Activated CD4-positive, alpha-beta T cell treated with anti-CD3 and anti-CD28 coated beads for 4 hours (primary cell): ENCODE results near the gene RGS7.
"Not testable (repeated sequence)": the region's sequence is repeated elsewhere in the genome, so short reads cannot be mapped to it uniquely, and the experiment has no call there.

Source experiments
- DNase-seq, 2 donors: peaks; one replicate each; pipeline ENCODE4 v3.0.0-alpha.2; 2020

The RGS7 gene

GRCh38 chr1:241331328-241332036, 25.5 kb downstream of the RGS7 start:
- DNase-seq: no peak

GRCh38 chr1:241330619-241331327, 26.2 kb downstream of the RGS7 start:
- DNase-seq: no peak

DNA sequence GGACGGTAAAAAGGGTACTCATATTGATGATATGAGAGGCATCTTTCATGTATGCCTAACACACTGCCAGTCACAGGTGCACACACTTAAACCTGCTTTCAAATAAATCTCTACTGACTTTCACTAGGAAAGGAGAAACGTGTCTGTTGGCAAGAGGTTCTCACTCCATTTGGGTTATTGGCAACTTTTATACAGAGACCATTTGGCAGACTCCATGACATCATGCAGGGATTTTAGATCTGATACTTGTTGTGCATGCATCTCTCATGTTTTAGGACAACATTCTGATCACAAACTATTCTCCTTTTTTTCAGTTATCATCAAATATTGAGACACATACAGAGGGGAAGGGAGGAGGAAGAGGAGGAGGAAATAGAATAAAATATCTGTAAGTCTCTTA, 31.5 kb downstream of the RGS7 start:
- DNase-seq: no peak

GRCh38 chr1:241323514-241324195, 33.4 kb downstream of the RGS7 start:
- DNase-seq: no peak

- DNase-seq: no peak
Observed at GRCh38 chr1:241317676-241318075, 39.3 kb downstream of the RGS7 start.

DNA sequence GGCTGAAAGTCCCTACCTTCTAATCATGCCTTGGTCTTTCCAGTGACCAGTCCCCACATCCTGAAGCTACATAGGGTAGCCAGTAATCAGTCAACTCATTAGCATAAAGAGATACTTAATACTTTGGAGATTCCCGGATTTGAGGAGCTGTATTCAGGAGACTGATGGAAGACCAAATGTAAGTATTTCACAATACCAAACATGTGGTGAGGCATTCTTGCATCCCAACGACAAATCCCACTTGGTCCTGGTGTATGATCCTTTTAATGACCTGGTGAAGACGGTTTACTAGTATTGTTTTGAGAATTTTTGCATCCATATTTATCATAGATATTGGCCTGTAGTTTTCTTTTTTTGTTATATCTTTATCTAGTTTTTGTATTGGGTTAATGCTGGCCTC, 40.6 kb downstream of the RGS7 start:
- no peak for DNase-seq

GRCh38 chr1:241311056-241311746, 45.8 kb downstream of the RGS7 start:
- DNase-seq: no peak

GRCh38 chr1:241310451-241310850, 46.6 kb downstream of the RGS7 start:
- no peak for DNase-seq

DNA sequence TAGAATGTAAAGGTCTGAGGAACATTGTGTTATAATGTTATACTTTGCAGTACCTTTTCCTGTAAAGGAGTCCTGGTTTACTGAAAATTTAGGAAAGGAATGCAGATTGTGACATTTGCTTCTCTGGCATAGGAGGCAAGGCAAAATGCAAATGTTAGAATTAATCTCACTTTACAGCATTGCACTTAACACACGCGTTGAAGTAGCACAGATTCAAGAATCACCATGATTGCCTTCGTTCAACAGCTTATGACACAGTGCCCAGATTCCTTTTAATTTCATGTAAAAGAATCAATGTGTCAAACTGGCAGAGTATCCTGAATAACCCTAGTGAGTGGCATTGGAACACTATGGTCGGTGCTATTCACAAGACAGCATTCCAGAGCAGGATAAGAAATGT, 47.4 kb downstream of the RGS7 start:
- no peak for DNase-seq

GRCh38 chr1:241308471-241308870, 48.5 kb downstream of the RGS7 start:
- no peak for DNase-seq

DNA sequence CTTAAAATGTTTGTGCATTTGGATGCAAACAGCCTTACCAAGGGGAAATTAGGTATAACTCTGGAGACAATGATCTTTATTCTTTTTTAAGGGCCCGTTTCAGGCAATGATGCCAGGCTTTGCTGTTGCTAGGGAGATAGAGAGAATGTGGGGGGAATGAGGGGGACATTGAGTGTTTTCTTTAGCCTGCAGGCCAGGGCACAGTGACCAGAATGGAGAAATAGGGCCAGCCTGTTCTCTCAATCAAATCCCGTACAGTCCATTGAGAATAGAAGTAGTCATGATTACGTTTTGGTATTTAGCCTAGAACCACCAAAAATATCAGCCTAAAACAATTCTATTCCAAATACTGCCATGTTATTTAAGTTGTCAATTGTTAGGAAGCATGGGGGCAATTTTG, 49.0 kb downstream of the RGS7 start:
- DNase-seq: no peak

DNA sequence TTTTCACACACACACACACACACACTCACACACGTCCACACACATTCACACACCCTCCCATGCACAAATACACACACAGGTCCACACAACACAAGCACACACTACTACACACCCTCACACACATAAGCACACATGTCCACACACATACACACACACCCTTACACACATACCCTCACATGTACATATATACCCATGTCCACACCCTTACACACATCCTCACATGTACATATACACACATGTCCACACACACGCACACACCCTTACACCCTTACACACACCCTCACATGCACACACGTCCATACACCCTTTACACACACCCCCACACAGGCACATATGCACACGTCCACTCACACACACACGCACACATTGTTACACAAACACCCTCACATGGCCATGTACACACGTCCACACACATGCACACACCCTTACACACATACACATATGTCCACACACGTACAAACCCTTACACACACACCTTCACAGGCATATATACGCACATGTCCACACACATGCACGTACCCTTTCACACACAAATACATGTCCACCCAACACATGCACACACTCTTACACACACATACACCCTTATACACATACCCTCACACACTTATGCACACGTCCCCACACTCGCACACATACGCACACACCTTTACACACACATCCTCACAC, 50.7 kb downstream of the RGS7 start:
- no peak for DNase-seq

DNA sequence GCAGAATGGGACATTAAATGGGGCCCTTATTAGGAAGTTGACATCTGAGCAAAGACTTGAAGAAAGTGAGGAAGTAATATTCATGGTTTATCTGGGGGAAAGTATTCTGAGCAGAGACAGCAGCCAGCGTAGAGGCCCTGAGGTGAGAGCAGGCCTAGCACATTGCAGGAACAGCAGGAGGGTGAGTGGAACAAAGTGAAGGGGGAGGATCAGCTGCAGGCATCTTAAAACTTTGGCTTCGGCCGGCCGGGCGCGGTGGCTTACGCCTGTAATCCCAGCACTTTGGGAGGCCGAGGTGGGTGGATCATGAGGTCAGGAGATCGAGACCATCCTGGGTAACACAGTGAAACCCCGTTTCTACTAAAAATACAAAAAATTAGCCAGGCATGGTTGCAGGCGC, 55.0 kb downstream of the RGS7 start:
- DNase-seq: not testable (repeated sequence)

DNA sequence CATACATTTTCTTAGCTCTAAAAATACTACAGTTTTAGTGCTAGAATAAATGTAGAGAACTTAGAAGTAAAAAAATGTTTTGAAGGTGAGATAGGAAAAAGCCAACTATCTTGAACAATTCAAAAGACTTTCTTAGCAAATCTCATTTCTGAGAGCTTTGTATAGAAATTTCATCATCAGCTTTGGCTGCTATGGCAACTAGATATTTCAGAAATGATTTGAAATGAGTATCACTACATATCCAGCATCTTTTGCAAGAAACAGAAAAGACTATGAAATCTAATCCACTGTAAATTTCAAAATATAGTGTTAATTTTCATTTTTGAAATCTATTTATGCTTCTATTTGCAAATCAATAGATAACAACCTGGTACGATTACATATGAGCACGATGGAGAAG, 57.7 kb downstream of the RGS7 start:
- DNase-seq: no peak

DNA sequence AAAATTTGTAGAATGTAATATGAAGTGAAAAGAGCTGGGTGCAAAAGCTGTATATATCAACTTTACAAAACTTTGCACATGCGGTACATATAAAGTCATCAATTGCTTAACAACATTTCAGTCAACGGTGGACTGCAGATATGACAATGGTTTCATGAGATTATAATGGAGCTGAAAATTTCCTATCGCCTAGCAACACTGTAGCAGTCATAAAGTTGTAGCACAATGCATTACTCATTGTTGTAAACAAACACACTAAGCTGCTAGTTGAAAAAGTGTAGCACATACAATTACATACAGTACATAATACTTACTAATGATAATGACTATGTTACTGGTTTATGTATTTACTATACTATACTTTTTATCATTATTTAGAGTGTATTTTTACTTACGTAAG, 64.0 kb downstream of the RGS7 start:
- no peak for DNase-seq

DNA sequence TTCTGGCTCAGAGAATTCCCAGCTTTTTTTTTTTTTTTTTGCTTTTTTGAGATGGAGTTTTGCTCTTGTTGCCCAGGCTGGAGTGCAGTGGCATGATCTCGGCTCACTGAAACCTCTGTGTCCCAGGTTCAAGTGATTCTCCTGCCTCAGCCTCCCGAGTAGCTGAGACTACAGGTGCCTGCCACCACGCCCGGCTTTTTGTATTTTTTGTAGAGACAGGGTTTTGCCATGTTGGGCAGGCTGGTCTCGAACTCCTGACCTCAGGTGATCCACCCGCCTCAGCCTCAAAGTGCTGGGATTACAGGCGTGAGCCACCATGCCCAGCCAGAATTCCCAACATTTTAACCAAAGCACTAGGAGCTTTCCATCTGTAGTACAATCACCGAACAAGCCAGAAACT, 65.5 kb downstream of the RGS7 start:
- DNase-seq: not testable (repeated sequence)

GRCh38 chr1:241286486-241286885, 70.5 kb downstream of the RGS7 start:
- DNase-seq: no peak

DNA sequence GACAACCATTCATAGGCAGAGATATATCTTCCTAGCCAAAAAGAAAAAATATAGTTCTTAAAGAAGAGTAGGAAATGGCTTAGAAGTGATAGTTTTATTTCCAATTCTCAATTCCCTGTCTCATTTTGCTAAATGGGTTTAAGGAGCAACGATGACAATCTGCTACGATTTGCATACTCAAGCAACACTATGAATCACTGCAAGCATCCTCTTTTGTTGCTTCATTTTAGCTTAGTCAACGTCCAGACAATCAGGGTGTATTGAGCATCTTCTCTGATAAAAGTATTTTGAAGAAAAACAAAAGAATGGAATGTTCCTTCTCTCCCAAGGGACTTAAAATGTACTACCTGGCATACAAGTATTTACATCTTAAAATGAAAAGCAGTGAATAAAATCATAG, 80.6 kb downstream of the RGS7 start:
- DNase-seq: no peak

DNA sequence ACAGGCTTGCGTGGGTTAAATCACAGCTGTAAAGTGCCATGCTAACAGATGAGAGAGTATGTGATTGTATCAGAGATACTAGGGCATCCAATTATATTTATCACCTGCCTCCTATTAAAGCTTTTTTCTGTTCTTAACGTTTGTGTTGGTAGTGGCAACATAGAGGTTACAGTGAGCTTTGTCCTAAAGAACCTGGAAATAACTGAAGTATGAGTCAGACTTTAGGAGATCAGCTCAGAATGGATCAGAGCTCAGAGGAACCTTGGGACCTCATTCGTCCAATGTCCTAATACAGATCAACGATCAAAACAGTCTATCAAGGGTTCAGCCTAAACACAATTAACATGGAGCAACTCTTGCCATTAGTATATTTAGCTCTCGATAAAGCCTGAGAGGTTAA, 81.0 kb downstream of the RGS7 start:
- DNase-seq: no peak

- no peak for DNase-seq
Observed at GRCh38 chr1:241275226-241275625, 81.8 kb downstream of the RGS7 start.

DNA sequence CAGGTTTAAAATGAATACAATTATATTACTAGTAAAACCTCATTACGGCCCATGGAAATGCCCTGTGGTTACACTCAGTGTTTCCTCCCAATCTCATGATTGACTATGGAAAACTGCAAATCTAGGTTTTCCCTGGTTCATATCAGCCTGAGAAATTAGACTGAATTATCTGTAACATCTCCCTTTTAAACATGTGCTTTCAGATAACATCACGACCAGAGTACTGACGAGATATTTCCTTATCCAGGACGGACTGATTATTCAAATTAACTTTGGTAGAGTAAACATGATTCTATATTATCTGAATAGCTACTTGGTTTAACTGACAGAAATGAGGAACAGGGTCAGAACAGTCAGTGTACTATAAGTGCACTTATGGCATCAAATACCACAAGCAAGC, 82.3 kb downstream of the RGS7 start:
- DNase-seq: no peak

DNA sequence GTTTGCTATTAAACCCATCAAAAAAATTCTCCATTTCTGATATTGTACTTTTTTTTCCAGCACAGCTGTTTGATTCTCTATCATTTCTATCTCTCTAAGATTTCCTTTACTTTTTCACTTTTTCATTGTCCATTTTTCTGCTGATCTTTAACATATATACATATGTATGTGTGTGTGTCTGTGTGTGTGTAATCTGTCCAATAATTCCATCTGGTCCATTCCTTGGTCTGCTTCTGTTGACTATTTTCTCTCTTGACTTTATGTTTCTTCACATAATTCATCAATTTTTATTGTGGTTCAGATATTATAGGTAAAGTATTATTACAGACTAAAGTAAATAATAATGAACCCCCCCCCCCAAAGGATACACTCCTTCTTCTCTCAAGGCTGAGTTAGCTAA, 84.2 kb downstream of the RGS7 start:
- DNase-seq: no peak

DNA sequence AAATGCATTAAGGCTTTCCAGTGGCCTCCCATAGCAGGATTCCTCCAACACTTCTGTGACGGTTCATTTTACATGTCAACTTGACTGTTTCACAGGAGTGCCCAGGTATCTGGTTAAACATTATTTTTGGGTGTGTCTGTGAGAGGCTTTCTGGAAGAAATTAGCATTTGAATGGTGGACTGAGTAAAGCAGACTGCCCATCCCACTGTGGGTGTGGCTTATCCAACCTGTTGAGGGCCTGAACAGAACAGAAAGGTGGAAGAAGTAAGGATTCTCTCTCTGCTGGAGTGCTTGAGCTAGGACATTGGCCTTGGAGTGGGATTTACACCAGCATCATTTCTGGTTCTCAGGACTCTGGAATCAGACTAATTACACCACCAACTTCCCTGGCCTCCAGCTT, 85.6 kb downstream of the RGS7 start:
- no peak for DNase-seq
